Activated CD4-positive, alpha-beta memory T cell treated with anti-CD3 and anti-CD28 coated beads for 36 hours (primary cell): Measurements from ENCODE around the gene RAC2. TPM values are rescaled to one million over a fixed set of nuclear protein-coding genes. Genes with fewer than 3 reads are reported as not detected.

Source experiments
- CTCF ChIA-PET: fragments of 350-600 bp; sonication (Branson Sonifier 250); formaldehyde crosslinking; loops from one replicate; lab custom pipeline; 2021; ENCODE audit warnings: antibody characterized with exemption, inconsistent platforms; lab: Charles Lee
- POLR2A ChIA-PET: fragments of 350-600 bp; sonication (Branson Sonifier 250); formaldehyde crosslinking; loops from one replicate; lab custom pipeline; 2021; ENCODE audit warnings: antibody characterized with exemption; lab: Charles Lee
- DNase-seq: peaks from one replicate; pipeline ENCODE4 v3.0.0-alpha.2; 2020
- H3K27ac Mint-ChIP-seq: one replicate; pipeline ENCODE4 v1.8.0; 2021; ENCODE audit warnings: mixed read lengths
- H3K27me3 Mint-ChIP-seq: one replicate; pipeline ENCODE4 v1.8.0; 2021; ENCODE audit warnings: mixed read lengths
- H3K36me3 Mint-ChIP-seq: one replicate; pipeline ENCODE4 v1.8.0; 2021; ENCODE audit warnings: mixed read lengths
- H3K4me1 Mint-ChIP-seq: one replicate; pipeline ENCODE4 v1.8.0; 2021; ENCODE audit warnings: low read depth, mixed read lengths
- H3K4me3 Mint-ChIP-seq: one replicate; pipeline ENCODE4 v1.8.0; 2021; ENCODE audit warnings: mild to moderate bottlenecking, mixed read lengths
- H3K9me3 Mint-ChIP-seq: one replicate; pipeline ENCODE4 v1.8.0; 2021; ENCODE audit warnings: mixed read lengths
- intact Hi-C: fragments of 100-400 bp; cut with micrococcal nuclease; formaldehyde crosslinking; loops from one replicate; pipeline ENCODE4 v1.15.1; 2023
- total RNA-seq, 2 experiments: library from RNA; stranded (reverse); gene quantifications; one replicate each; pipeline ENCODE4 v1.2.3, GENCODE V29; 2021

RAC2 gene
- total RNA-seq, 2 experiments from 2014 or later, result 714 to 727 TPM

DNA sequence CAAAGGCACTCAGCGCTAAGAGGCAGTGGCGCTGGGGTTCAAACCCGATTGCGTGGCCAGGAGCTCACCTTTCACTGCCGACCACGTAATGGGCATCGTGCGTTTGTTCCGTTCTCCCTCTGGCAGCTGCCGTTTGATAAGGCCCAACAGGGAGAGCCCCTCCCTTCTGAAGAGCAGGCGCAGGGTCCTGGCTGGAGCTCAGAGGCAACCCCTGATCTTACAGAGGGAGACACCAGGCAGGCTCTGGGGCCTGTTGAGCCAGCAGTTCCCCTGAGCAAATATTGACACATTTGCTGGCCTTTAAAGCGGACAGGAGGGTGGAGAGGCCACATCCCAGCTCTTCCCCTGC, 44.3 kb downstream of the RAC2 start:
- ChIA-PET CTCF (interaction anchor here (0.6 to 5.6 kb wide), 54 partner anchors 9 to 961 kb away, joined by 3 to 79 read pairs (median 5); partner anchors contain the start of genes C1QTNF6, IFT27, IL2RB and MFNG), POLR2A (interaction anchor here (1.0 to 3.9 kb wide), 14 partner anchors 9 to 151 kb away, joined by 3 to 25 read pairs (median 6); partner anchors contain the start of genes IL2RB and RAC2)
- H3K36me3 Mint-ChIP-seq, result no peaks in the 10 kb centered on the region
- H3K9me3 Mint-ChIP-seq, result no peaks in the 10 kb centered on the region
- intact Hi-C loops, result loop anchor here (1.0 to 10.0 kb wide), 11 partner anchors 19 to 417 kb away; no protein-coding TSS in a partner anchor
- H3K4me1 Mint-ChIP-seq, result peaks cover 39% of the 10 kb centered on the region
- DNase-seq, result no peak
- peak overlapping the region; percentile 85 for H3K4me3 Mint-ChIP-seq
- H3K27ac Mint-ChIP-seq, result peak overlapping the region; percentile 96
- H3K27me3 Mint-ChIP-seq, result no peaks in the 10 kb centered on the region

DNA sequence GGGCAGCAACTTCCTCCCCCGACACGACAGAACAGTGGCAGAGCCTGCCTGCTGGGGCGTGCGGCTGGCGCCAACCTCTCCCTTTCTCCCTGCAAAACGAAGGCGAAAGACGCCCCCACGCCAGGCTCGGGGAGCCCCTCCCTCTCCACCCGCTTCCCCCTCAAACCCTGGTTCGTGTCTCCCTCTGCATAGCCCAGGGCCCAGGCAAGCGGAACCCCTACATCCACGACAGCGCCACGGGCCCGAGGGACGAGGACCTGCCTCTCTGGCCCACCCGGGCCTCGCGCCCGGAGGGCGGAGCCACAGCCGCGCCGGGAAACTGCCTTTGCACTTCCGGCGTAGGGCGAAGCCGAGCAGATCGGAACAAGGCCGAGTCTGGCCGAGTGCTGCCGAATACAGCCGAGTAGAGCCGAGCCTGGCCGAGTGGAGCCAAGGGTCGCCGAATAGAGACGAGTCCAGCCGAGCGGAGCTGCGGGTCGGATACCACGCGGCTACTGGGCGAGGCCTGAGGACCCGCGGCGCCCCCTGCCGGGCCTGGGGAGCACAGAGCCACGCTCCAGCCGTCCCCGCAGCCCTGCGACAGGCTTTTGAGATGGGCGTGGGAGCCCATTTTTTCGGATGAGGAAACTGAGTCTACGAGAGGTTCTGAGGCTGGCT, 44.8 kb downstream of the RAC2 start:
- Mint-ChIP-seq H3K9me3 (no peaks in the 10 kb centered on the region), H3K27me3 (no peaks in the 10 kb centered on the region), H3K4me1 (peaks cover 44% of the 10 kb centered on the region), H3K27ac (peak overlapping the region; percentile 96), H3K4me3 (peak overlapping the region; percentile 85), H3K36me3 (no peaks in the 10 kb centered on the region)
- ChIA-PET POLR2A (interaction anchor here (1.0 to 3.9 kb wide), 14 partner anchors 10 to 151 kb away, joined by 3 to 25 read pairs (median 6); partner anchors contain the start of genes IL2RB and RAC2), CTCF (interaction anchor here (0.6 to 5.6 kb wide), 57 partner anchors 9 to 961 kb away, joined by 3 to 79 read pairs (median 5); partner anchors contain the start of genes C1QTNF6, IFT27, IL2RB and MFNG)
- peak; percentile 100 for DNase-seq
- intact Hi-C loops, result loop anchor here (1.0 to 10.0 kb wide), 11 partner anchors 20 to 417 kb away; no protein-coding TSS in a partner anchor

DNA sequence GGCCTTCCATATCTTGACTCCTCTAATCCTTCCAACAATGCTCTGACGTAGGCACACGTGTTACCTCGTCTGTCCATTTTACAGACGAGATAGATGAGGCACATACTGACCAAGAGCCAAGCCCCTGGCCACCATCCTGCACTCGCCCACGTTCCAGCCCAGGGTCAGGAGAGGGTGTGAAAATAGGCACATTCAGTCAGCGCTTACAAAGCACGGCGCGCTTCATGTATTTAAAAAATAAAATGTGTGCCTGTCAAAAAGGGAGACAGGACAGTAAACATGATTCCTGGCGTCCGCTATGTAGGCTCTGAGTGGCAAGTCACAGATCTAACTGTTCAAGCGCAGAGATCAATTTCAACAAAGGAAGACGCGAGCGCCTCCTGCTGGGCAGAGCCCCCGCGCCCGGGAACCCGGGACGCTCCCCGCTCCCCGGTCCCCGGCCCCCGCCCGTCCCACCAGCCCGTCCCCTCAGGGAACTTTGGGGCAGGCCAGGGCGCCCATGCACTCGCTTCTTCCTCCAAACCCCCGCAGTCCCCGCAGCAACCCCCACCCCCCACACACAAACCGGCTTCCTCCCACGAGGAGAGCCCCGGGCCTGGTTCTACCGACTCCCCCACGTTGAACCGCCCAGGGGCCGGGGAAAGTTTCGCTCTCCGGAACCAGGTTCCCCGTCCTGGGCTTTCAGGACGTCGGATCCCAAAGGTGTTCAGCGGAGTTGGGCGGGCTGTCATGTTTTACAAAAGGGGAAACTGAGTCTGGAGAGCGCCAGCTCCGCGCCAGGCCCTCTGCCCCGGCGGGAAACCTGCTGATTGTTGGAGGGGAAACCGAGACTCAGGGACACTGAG, 45.6 kb downstream of the RAC2 start:
- ChIA-PET POLR2A (interaction anchor here (0.6 to 3.9 kb wide), 16 partner anchors 20 to 422 kb away, joined by 3 to 25 read pairs (median 6); partner anchors contain the start of genes IFT27, IL2RB and RAC2), CTCF (interaction anchor here (0.8 to 5.6 kb wide), 51 partner anchors 10 to 342 kb away, joined by 3 to 79 read pairs (median 7); partner anchors contain the start of genes C1QTNF6, IL2RB, MFNG and MPST)
- peak; percentile 96 for DNase-seq
- peaks cover 52% of the 10 kb centered on the region for H3K4me1 Mint-ChIP-seq
- H3K27me3 Mint-ChIP-seq, result no peaks in the 10 kb centered on the region
- H3K27ac Mint-ChIP-seq, result peak overlapping the region; percentile 96
- H3K36me3 Mint-ChIP-seq, result no peaks in the 10 kb centered on the region
- peak overlapping the region; percentile 85 for H3K4me3 Mint-ChIP-seq
- H3K9me3 Mint-ChIP-seq, result no peaks in the 10 kb centered on the region
- intact Hi-C loops, result loop anchor here (1.0 to 10.0 kb wide), 13 partner anchors 20 to 416 kb away; no protein-coding TSS in a partner anchor

DNA sequence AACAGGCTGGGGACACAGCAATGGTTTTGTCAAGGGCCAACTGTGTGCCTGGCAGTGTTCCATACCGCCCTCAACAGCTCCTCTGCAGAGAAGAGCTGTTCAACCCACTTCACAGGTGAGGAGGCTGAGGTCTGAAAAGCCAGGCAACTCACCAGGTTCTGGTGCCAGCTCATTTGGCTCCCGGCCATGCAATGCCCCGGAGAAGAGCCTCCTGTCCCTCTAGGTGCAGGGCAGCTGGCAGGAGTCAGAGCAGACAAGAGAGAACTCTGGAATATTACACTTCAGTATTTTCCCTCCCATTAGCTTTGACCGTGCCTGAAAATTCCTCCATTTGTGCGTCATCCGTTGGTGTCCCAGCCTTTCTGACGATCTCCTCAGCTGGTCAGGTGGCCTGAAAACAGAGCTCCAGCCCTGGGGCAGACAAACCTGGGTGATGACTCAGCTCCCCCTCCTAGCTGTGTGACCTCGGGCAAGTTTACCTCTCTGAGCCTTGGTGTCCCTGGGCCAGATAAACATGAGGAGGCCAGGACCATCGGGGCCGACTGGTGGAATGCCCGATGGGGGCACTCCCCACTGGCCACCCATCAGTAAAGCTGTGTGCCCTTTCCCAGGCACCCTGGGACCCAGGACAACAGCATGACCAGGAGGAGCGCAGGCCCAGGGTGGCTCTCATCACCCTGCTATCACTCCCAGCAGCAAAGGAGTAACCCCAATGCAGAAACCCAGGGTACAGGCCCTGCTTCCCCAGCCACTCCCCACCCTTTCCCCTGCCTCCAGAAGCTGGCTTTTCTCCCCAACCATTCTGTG, 46.4 kb downstream of the RAC2 start:
- intact Hi-C loops, result loop anchor here (1.0 to 10.0 kb wide), 8 partner anchors 21 to 343 kb away; no protein-coding TSS in a partner anchor
- H3K27me3 Mint-ChIP-seq, result no peaks in the 10 kb centered on the region
- H3K9me3 Mint-ChIP-seq, result peaks cover 4% of the 10 kb centered on the region
- peak overlapping the region; percentile 85 for H3K4me3 Mint-ChIP-seq
- ChIA-PET POLR2A (interaction anchor here (0.6 to 3.9 kb wide), 11 partner anchors 21 to 421 kb away, joined by 3 to 25 read pairs (median 6); partner anchors contain the start of genes IFT27 and IL2RB), CTCF (interaction anchor here (0.8 to 5.6 kb wide), 28 partner anchors 11 to 341 kb away, joined by 3 to 79 read pairs (median 6); partner anchors contain the start of gene RAC2)
- H3K36me3 Mint-ChIP-seq, result peaks cover 4% of the 10 kb centered on the region
- H3K27ac Mint-ChIP-seq, result peak overlapping the region; percentile 96
- peak; percentile 28 for DNase-seq
- H3K4me1 Mint-ChIP-seq, result peaks cover 58% of the 10 kb centered on the region

DNA sequence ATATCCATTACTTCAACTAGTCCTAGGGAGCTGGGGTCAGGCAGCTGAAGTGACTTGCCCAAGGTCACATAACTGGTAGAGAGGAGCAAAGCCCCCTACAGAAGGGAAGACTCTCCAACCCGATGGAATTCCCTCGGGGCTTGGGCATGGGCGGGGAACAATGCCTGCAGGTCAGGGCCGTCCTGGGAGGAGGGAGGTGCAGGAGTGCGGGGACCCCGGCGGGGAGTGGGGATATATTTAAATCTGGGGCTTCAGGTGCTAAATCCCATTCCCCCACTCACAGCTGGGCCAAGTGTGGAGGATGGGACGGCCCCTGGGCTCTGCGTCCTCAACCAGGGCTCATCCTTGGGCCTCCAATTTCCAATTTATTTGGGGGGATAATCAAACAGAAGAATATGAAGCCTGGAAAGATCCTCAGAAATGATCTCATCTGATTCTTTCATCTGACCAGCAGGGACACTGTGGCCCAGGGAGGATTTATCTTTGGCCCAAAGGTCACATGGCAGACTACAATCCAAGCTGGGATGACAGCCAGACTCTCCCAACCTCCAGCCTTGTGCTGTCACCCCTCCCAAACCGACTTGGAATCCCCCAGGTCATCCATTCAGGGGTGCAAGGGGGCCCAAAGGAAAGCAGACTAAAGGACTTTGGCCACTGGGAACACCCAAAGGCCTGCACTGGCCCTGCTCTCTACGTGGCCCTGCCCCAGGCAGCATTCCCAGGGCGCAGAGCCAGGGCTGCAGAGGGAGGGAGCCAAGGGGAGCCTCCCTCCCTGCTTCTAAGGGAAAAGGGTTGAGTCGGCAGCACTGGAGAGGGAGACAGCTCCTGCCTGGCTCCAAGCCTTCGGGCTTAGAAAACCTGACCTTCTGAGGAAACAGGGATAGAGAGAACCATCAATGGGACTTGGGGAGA, 47.3 kb downstream of the RAC2 start:
- no peak for DNase-seq
- ChIA-PET CTCF (interaction anchor here (0.6 to 5.6 kb wide), 27 partner anchors 10 to 340 kb away, joined by 3 to 79 read pairs (median 6); partner anchors contain the start of gene RAC2), POLR2A (interaction anchor here (0.9 to 3.9 kb wide), 5 partner anchors 22 to 48 kb away, joined by 3 to 25 read pairs (median 6); partner anchors contain the start of gene IL2RB)
- intact Hi-C loops, result loop anchor here (10.0 kb wide), 1 partner anchor 342 kb away; no protein-coding TSS in a partner anchor
- Mint-ChIP-seq H3K27ac (peak overlapping the region; percentile 96), H3K27me3 (no peaks in the 10 kb centered on the region), H3K9me3 (peaks cover 5% of the 10 kb centered on the region), H3K4me1 (peaks cover 58% of the 10 kb centered on the region), H3K36me3 (peaks cover 4% of the 10 kb centered on the region), H3K4me3 (no peak overlapping the region)

DNA sequence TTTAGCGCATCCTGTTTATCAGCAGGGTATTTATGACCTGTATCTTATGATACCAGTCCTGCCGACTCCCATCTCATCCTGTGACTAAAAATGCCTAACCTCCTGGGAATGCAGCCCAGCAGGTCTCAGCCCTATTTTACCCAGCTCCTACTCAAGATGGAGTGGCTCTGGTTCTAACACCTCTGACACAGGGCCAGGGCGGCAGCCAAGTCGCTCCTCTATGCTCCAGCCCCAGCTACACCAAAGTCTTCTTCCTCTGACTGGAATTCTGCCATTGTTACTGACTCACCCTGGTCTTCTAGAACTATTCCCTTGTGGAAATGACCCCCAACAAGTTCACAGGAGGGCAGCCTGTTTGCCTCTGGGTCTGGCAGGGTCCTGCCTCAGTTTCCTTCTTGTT, 48.1 kb downstream of the RAC2 start:
- Mint-ChIP-seq H3K4me3 (no peak overlapping the region), H3K9me3 (peaks cover 5% of the 10 kb centered on the region)
- intact Hi-C loops, result loop anchor here (10.0 kb wide), 1 partner anchor 341 kb away; no protein-coding TSS in a partner anchor

DNA sequence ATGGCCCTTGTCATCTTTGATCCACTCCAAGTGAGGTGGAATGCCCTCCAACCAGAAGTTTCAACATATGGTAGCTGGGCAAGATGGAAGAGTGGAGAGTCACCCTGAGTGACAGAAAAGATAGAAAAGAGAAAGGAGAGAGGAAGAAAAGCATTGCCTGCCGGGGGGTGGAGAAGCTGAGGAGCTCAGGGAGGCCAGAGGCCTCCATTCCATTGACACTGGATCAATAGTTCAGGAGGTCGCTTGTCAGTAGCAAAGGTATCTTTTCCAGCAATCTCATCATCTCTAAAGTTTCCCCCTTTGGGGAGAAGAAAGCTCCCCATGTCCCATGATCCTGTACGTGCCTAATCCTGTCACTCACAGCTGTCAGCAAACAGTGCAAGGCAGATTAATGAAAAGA, 49.3 kb downstream of the RAC2 start:
- Mint-ChIP-seq H3K27ac (peak overlapping the region; percentile 39), H3K36me3 (peaks cover 9% of the 10 kb centered on the region), H3K4me1 (peaks cover 48% of the 10 kb centered on the region), H3K27me3 (no peaks in the 10 kb centered on the region), H3K4me3 (no peak overlapping the region), H3K9me3 (peaks cover 5% of the 10 kb centered on the region)
- ChIA-PET CTCF (interaction anchor here (1.5 to 3.4 kb wide), 4 partner anchors 23 to 176 kb away, joined by 4 to 14 read pairs (median 6); partner anchors contain the start of gene TST), POLR2A (no interaction called here)
- DNase-seq, result no peak
- intact Hi-C loops, result loop anchor here (10.0 kb wide), 1 partner anchor 340 kb away; no protein-coding TSS in a partner anchor

More for the DNA sequence above, 48.1 kb downstream of the RAC2 start:
- Mint-ChIP-seq H3K4me1 (peaks cover 55% of the 10 kb centered on the region), H3K27ac (peak overlapping the region; percentile 16), H3K27me3 (no peaks in the 10 kb centered on the region), H3K36me3 (peaks cover 4% of the 10 kb centered on the region)
- ChIA-PET POLR2A (no interaction called here), CTCF (interaction anchor here (1.0 to 2.1 kb wide), 2 partner anchors 150 to 152 kb away, joined by 3 to 6 read pairs; no protein-coding TSS in a partner anchor)
- DNase-seq, result no peak

DNA sequence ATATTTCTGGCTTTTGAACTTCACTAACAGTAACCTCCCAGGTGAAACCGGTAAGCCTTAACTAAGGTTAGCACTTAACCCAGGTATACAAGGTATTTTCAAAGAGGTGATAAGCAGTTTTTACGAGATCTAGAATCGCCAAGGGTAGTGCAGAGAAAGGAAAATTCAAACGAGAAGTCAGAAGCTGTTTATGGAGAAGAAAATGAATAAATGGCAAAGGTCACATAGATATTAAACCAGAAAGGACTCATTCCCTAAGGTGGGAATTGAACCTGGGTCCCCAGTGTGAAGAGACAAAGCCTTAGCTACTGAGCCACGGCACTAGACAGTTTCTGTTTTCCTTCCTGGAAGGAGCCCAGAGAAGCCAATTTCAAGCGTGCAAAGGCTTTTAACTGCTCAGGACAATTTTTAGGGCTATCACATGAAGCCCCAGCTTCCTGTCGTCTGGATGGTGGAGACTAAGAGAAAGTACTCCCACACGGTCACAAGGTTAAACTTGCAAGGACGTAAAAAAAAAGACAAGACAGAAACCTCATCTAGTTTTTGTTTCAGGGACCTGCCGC, 50.4 kb downstream of the RAC2 start:
- H3K9me3 Mint-ChIP-seq, result peaks cover 5% of the 10 kb centered on the region
- H3K4me3 Mint-ChIP-seq, result peak overlapping the region; percentile 57
- intact Hi-C loops, result loop anchor here (10.0 kb wide), 1 partner anchor 339 kb away; no protein-coding TSS in a partner anchor
- ChIA-PET CTCF (interaction anchor here (0.6 to 3.4 kb wide), 13 partner anchors 22 to 216 kb away, joined by 3 to 14 read pairs (median 4); partner anchors contain the start of genes KCTD17 and TST), POLR2A (interaction anchor here (0.7 to 1.8 kb wide), 5 partner anchors 36 to 72 kb away, joined by 3 to 6 read pairs (median 4); partner anchors contain the start of gene IL2RB)
- peak; percentile 67 for DNase-seq
- peaks cover 52% of the 10 kb centered on the region for H3K4me1 Mint-ChIP-seq
- H3K27ac Mint-ChIP-seq, result peak overlapping the region; percentile 81
- peaks cover 11% of the 10 kb centered on the region for H3K36me3 Mint-ChIP-seq
- no peaks in the 10 kb centered on the region for H3K27me3 Mint-ChIP-seq

DNA sequence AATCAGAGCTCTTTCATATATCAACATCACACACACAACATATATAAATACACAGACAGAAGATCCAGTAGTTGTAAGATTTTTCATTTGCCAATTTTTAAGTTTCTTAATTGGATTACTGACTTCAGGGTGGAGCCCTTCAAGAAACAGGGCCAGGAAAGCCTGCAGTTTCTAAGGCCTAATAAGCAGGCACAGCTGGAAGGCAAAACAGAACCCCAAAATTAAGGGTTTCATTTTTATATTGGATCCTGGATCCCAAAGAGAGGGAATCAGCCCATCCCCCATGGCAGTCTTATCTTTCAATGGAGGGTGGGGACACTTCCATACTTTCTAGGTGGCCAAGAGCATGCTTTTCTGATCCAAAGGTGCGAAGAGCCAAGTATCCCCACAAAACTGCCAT, 51.3 kb downstream of the RAC2 start:
- H3K27me3 Mint-ChIP-seq, result no peaks in the 10 kb centered on the region
- peaks cover 5% of the 10 kb centered on the region for H3K9me3 Mint-ChIP-seq
- ChIA-PET CTCF (interaction anchor here (0.7 to 3.4 kb wide), 7 partner anchors 21 to 215 kb away, joined by 3 to 14 read pairs (median 4); partner anchors contain the start of gene KCTD17), POLR2A (interaction anchor here (1.3 to 1.8 kb wide), 2 partner anchors 43 to 71 kb away, joined by 6 read pairs; partner anchors contain the start of gene IL2RB)
- no peak for DNase-seq
- peaks cover 11% of the 10 kb centered on the region for H3K36me3 Mint-ChIP-seq
- H3K4me3 Mint-ChIP-seq, result no peak overlapping the region
- H3K4me1 Mint-ChIP-seq, result peaks cover 51% of the 10 kb centered on the region
- intact Hi-C loops, result loop anchor here (10.0 kb wide), 1 partner anchor 338 kb away; no protein-coding TSS in a partner anchor
- no peak overlapping the region for H3K27ac Mint-ChIP-seq
